ENCODE data around the gene MAPK10. TPM values are rescaled to one million over a fixed set of nuclear protein-coding genes. Genes with fewer than 3 reads are reported as not detected.
"Not testable (repeated sequence)": the region's sequence is repeated elsewhere in the genome, so short reads cannot be mapped to it uniquely, and the experiment has no call there.

Gene MAPK10
- polyA plus RNA-seq, 3 donors = 53.5 to 61.7 (median 55.2) TPM

DNA sequence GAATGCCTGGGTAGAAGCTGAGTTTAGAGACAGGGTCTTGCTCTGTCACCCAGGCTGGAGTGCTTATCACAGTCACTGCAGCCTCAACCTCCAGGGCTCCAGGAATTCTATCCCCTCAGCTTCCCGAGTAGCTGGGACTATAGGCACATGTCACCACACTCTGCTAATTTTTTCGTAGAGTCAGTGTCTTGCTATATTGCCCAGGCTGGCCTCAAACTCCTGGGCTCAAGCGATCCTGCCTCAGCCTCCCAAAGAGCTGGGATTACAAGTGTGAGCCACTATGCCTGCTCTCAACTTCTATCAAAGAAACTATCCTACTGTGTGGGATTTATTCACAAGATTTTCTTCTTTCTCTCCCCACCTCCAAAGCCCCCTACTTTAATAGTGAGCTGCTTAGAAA lies 15.7 kb downstream of the MAPK10 start:
- no peak for DNase-seq (ENCODE audit: low read depth in 3 of 3, low spot score in 2 of 3)

DNA sequence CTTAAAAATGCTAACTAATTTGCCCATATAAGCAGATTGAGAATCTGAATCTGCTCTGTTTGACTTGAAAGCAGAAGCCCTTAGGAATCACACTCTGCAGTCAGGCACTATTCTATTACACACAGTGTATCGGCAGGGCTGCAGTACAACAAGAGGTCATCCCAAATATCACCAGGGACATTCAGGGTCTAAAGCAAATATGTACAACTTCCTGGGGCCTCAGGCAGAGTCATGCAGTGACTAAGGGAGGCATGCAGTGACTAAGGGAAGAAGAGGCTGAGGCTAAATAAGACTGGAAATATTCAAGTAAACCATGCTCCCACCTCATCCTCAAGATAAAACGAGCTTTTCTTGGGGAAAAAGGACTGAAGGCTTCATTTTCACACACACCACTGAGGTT lies 20.9 kb downstream of the MAPK10 start:
- no peak for DNase-seq (ENCODE audit: low read depth in 3 of 3, low spot score in 2 of 3)

GRCh38 chr4:86338521-86338920 lies 21.3 kb downstream of the MAPK10 start:
- no peak for DNase-seq (ENCODE audit: low read depth in 3 of 3, low spot score in 2 of 3)

GRCh38 chr4:86334020-86334750 lies 25.7 kb downstream of the MAPK10 start:
- DNase-seq (ENCODE audit: low read depth in 3 of 3, low spot score in 2 of 3) = no peak

- no peak for DNase-seq (ENCODE audit: low read depth in 3 of 3, low spot score in 2 of 3)
Measured at GRCh38 chr4:86333236-86333635, 26.6 kb downstream of the MAPK10 start.

- no peak for DNase-seq (ENCODE audit: low read depth in 3 of 3, low spot score in 2 of 3)
Measured at GRCh38 chr4:86330961-86331742, 28.7 kb downstream of the MAPK10 start.

- DNase-seq (ENCODE audit: low read depth in 3 of 3, low spot score in 2 of 3) = not testable (repeated sequence)
Measured at GRCh38 chr4:86330411-86330810, 29.4 kb downstream of the MAPK10 start.

DNA sequence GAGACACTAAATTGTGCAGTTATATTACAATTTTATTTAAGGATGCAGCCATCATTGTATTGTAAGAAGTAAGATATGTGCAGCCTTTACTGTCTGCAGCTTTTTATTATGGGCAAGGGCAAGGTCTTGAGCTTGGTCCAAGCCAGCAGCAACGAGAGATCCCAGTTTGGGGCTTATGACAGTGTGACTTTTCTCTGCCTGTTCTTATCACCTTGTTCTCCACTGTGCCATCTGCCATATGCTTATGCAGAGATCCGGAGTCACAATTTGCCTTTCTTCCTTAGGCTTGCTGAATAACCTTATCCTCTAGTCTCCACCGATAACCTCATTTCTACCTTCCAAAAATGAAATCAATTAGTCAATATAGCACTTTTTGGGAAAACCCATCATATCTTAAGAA lies 30.4 kb downstream of the MAPK10 start:
- no peak for DNase-seq (ENCODE audit: low read depth in 3 of 3, low spot score in 2 of 3)

DNA sequence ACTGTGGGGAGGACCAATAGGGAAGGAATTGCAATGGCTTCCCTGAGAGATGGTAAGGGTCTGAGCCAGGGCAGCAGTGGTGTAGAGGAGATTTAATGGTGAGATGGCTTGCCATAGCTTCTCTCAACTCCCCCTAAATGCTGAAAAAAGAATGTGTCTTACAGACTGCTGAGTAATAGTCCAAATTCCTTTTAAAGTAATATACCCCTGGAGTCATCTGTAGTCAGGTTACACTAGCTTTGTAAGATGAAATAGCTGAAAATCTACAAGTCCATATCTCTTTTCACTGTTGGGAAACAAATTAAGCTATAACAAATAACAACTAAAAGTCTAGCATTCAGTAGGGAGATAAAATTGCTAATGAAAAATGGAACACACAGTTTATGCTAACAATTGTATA lies 33.5 kb downstream of the MAPK10 start:
- DNase-seq (ENCODE audit: low read depth in 3 of 3, low spot score in 2 of 3) = no peak

- DNase-seq (ENCODE audit: low read depth in 3 of 3, low spot score in 2 of 3) = no peak
Measured at GRCh38 chr4:86319390-86319789, 40.5 kb downstream of the MAPK10 start.

DNA sequence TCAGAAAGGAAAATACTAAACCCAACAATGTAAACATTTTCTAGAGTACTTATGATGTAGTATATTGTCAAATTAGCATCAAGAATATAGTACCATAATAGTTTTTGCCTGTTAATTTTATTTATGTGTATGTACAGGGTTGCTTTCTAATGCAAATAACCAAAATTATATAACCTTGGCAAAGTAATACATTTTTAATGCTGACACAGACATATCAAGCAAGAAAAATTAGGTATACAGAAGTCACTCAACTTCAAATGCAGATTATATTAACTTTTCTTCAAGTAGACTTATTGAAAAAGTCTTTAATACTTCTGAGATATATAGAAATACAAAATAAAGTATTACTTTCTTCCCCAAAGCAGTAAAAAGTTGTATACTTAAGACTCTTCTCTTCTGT lies 44.3 kb downstream of the MAPK10 start:
- DNase-seq (ENCODE audit: low read depth in 3 of 3, low spot score in 2 of 3) = no peak

DNA sequence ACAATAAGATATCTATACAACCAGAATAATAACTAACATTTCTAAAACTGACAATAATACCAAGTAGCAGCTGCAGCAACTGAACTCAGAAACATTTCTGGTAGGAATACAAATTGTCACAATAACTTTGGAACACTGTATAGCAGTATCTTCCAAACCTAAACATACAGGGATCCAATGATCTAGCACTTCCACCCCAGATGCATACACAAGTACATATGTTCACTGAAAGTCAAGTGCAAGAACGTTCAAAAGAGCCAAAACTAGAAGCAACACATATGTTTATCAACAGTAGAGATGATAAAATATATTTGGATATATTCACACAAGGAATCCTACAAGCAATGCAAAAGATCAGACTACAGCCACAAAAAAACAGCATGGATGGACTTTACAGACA lies 46.2 kb downstream of the MAPK10 start:
- DNase-seq (ENCODE audit: low read depth in 3 of 3, low spot score in 2 of 3) = no peak

GRCh38 chr4:86307432-86307831 lies 52.4 kb downstream of the MAPK10 start:
- no peak for DNase-seq (ENCODE audit: low read depth in 3 of 3, low spot score in 2 of 3)

GRCh38 chr4:86306816-86307215 lies 53.0 kb downstream of the MAPK10 start:
- no peak for DNase-seq (ENCODE audit: low read depth in 3 of 3, low spot score in 2 of 3)

DNA sequence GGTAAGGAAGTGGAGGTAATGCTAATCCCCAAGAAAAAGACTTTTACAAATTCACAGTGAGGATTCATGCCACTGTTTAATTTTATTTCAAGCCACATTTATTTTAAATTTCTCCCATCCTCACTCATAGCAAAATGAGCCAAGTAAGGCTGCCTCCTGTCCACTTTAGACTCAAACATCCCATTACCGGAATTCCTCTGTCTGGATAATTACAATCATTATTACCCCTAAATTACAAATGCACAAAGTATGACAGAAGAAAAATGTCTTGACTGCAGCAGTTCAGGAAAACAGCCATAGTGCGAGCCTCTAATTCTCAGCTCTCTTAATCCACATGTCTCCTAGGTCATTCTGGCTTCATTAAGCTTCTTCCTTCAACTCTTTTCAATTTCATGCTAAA lies 57.0 kb downstream of the MAPK10 start:
- no peak for DNase-seq (ENCODE audit: low read depth in 3 of 3, low spot score in 2 of 3)

DNA sequence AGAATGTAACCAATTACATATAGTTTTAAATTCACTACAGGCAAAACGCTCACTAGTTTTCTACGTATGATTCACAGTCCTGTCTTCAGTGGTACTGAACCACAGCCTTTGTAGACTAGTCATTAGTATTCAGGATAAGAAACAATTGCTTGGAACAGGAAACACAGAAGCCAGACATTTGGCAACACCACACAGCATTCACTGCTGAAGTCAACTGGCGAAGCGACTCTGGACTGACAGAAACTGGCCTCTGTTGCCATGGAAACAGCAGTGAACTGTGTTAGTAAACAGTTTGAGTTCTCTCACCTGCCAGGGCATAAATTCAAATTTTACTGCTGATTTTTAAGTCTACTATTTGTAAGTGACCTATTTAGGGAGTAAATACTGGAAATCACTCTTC lies 57.6 kb downstream of the MAPK10 start:
- DNase-seq (ENCODE audit: low read depth in 3 of 3, low spot score in 2 of 3) = peak; percentile 83 to 86 (median 84)

- DNase-seq (ENCODE audit: low read depth in 3 of 3, low spot score in 2 of 3) = no peak
Measured at GRCh38 chr4:86300516-86300915, 59.3 kb downstream of the MAPK10 start.

- no peak for DNase-seq (ENCODE audit: low read depth in 3 of 3, low spot score in 2 of 3)
Measured at GRCh38 chr4:86296865-86297264, 63.0 kb downstream of the MAPK10 start.

DNA sequence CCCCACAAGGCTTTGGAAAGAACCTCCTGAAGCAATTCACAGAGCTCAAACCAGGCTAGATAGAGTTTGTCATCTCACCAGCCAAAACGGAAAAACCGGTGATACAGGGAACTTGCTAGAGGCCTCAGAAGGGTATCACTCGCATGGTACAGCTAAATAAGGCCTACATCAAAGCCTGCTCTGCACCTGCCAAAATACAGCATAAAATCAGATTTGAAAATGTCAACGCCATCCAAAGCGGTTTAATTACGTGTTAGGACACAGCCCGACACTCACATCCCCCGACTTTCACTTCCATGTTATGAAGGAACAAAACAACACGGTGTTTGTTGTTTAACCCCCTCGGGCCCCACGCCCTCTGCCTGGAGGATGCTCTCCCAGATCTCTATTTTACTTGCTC lies 65.0 kb downstream of the MAPK10 start:
- DNase-seq (ENCODE audit: low read depth in 3 of 3, low spot score in 2 of 3) = no peak

GRCh38 chr4:86291180-86291579 lies 68.7 kb downstream of the MAPK10 start:
- DNase-seq (ENCODE audit: low read depth in 3 of 3, low spot score in 2 of 3) = no peak

DNA sequence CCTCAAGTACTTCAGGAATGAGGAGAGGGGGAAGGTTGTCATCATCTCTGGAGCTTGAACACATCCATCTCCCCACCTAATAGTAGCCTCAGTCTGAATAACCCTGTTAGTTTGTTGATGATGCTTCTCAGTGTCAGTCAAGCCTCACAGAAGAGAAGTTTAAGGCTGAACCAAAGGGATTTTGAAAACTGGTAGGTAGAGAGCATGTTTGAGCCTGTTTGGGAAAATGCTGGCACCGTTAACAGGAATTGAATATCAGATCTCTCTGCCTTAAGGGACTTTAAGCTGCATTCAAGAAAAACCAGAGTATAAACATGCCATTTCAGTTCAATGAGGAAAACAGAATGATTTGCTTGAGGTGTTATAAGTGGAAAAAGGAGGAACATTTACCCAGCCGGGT lies 73.1 kb downstream of the MAPK10 start:
- no peak for DNase-seq (ENCODE audit: low read depth in 3 of 3, low spot score in 2 of 3)

DNA sequence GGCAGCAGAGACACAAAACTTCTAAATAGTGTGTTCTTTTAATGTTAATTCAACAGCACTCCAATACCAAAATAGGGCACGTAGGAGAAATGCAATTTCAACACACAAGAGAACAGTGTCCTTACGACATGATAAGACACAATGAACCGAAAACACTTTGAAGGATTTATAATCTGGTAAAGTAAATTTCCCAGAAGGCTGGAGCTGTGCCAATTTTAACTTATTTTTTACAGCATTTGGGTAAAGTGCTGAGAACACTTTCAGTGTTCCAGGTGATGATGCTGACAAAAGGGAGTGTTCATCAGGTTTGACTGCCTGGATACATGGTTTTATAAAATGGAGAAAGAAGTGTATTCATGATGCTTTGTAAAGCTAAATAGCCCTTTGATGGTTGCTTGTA lies 76.5 kb downstream of the MAPK10 start:
- no peak for DNase-seq (ENCODE audit: low read depth in 3 of 3, low spot score in 2 of 3)

Measured in right renal cortex interstitium (tissue), 3 donors.